ENCODE measurements around the gene ARSA.

The ARSA gene

DNA sequence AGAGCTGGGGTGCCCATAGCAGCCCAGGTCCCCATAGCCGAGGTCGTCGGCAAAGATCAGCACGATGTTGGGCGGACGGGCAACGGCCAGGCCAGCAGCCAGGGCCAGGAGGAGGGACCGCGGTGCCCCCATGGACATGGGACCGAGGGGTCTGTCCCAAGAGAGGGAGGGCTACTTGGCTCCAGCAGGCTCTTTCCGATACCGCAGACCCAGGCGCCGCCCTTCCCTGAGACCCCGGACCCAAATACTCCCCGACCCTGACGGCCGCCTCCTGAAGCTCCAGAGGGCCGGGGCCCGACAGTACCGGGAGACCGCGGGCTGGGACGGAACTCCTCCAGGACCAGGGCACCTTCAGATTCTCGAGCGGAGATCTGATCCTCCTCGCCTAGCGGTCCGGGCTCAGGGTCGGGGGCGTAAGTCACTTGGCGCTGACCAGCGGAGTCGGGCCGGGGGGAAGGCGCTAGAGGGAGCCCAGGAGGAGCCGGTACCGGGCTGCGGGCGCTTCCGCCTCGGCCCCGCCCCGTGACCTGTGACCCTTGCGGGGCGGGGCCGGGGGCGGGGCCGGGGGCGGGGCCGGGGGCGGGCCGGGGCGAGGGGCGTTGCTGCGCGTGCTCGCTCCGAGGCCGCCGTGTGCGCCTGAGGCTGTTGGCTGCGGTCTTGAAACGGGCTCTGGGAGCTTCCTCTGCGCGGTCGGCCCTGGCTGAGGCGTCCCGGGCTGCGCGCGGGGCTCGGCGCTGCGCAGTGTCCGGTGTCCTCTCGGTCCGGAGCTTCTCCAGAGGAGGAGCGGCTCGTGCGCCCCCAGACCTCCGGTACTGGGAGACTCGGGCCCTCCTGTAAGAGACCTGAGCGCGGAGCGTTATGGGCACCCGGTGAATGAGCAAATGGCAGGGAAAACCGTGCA is at the start of gene ARSA:
TSS of gene ARSA (minus strand) at position 511 of the 901 bp plus-strand sequence. CDS start at position 138, 373 bp downstream.
- peaks cover 5% of the 10 kb centered on the region for H3K4me1 ChIP-seq (ENCODE audit: control insufficient read depth, insufficient read depth, low read length)
- H3K36me3 ChIP-seq (ENCODE audit: control insufficient read depth, insufficient read depth, low read length), result no peaks in the 10 kb centered on the region
- H3K27me3 ChIP-seq (ENCODE audit: control insufficient read depth, insufficient read depth, low read length), result no peaks in the 10 kb centered on the region; the same call in 1 of the 2 replicates
- H3K4me3 ChIP-seq (ENCODE audit: low read length), result peak within 1 kb of the TSS; percentile 71; the same call in 1 of the 2 replicates
- no peaks in the 10 kb centered on the region for H3K9me3 ChIP-seq (ENCODE audit: control insufficient read depth, insufficient read depth, low read length)
- H3K27ac ChIP-seq (ENCODE audit: low read length), result no peak within 1 kb of the TSS
- DNase-seq (ENCODE audit: low read depth, low spot score), result no peak
- no CpG with 5 or more reads among the region's 88 CpGs for WGBS (ENCODE audit: insufficient coverage, insufficient read length)

DNA sequence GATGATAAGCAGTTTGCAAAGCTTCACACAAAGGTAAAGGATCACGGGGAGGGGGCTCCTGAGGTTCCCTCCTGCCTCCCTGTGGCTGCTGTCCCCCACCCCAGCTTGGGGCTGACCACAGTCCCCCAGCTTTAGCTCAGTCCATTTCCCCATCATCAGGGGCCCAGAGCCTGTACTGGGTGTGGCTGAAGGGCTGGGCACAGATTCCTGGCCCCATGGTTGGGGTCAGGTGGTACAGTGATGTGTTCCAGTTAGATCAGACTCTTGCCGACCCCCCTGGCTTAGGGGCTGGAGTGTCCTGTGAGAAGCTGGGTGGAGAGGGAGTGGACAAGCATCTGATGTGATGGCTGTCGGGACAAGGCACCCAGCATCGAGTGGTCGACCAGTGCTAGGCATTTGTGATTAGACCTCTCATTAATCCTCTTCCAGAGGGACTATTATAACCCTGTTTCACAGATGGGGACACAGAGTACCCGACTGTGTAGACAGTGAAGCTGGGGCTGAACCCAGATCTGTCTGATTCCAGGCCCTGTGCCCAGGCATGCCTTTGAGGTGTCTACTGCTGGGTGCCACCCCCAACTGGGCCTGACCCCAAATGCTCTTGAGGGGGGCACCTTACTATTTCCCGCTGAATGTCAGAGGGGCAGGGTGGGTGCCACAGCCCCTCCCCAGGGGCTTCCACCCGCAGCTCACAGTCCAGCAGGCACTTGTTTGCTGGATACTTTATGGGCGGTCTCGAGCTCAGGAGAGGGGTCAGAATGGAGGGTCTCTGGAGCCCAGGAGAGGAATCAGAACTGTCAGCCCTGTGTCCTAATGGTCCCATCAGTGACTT is 48.9 kb upstream of the ARSA start:
- no peak for DNase-seq (ENCODE audit: low read depth, low spot score)
- Histone ChIP-seq H3K27ac (ENCODE audit: low read length) (no peak overlapping the region), H3K4me1 (ENCODE audit: control insufficient read depth, insufficient read depth, low read length) (peaks cover 8% of the 10 kb centered on the region), H3K9me3 (ENCODE audit: control insufficient read depth, insufficient read depth, low read length) (no peaks in the 10 kb centered on the region), H3K27me3 (ENCODE audit: control insufficient read depth, insufficient read depth, low read length) (peaks cover 3% of the 10 kb centered on the region; the same call in 1 of the 2 replicates), H3K4me3 (ENCODE audit: low read length) (no peak overlapping the region), H3K36me3 (ENCODE audit: control insufficient read depth, insufficient read depth, low read length) (no peaks in the 10 kb centered on the region)
- no CpG with 5 or more reads among the region's 10 CpGs for WGBS (ENCODE audit: insufficient coverage, insufficient read length)

DNA sequence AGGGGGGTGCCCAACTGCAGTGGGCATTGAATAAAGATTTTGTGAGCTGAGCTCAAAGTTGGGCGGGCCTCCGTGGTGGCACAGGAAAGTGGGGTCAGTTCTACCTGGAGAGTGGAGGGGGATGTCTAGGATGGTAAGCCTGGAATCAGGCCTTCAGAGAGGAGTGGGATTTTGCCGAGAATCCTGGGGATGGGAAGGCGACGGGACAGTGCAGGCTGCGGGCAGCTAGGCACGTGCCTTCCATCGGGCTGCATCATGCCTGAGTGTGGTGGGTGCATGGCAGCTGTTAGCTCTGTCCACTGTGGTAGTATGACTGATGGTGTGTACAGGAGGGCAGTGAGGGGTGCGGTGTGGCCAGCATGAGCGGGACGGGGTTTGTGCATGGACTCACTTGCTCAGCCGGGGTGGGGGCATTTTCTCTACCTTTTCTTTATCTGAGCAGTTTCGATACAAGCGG is 48.3 kb upstream of the ARSA start:
- Histone ChIP-seq H3K36me3 (ENCODE audit: control insufficient read depth, insufficient read depth, low read length) (no peaks in the 10 kb centered on the region), H3K27me3 (ENCODE audit: control insufficient read depth, insufficient read depth, low read length) (peaks cover 3% of the 10 kb centered on the region; the same call in 1 of the 2 replicates), H3K4me1 (ENCODE audit: control insufficient read depth, insufficient read depth, low read length) (peaks cover 8% of the 10 kb centered on the region), H3K4me3 (ENCODE audit: low read length) (no peak overlapping the region), H3K9me3 (ENCODE audit: control insufficient read depth, insufficient read depth, low read length) (no peaks in the 10 kb centered on the region), H3K27ac (ENCODE audit: low read length) (no peak overlapping the region)
- WGBS (ENCODE audit: insufficient coverage, insufficient read length), result no CpG with 5 or more reads among the region's 14 CpGs
- DNase-seq (ENCODE audit: low read depth, low spot score), result no peak

DNA sequence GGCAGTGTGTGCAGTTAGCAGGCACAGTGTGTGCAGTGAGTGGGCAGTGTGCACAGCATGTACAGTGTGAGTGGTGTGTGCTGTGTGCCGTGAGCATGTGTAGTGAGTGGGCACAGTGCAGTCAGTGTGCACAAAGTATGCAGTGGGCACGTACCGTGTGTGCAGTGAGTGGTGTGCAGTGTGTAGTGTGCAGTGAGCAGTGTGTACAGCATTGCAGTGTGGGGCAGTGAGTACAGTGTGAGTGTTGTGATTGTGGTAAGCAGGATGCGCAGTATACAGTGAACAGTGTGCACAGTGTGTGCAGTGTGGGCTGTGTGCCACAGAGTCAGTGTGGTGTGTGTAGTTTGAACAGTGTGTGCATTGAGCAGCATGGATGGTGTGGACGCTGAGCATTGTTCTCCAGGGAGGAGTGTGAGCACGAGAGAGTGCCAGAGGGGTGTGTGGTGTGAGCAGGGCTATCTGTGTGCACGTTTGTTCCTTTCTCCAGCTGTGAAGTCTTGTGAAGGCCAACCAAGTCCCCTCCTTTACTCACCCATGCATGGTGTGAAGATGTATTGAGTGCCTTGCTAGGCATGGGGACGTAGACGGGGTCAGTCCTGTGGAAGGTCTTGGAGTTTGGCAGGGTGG is 47.7 kb upstream of the ARSA start:
- no peaks in the 10 kb centered on the region for H3K9me3 ChIP-seq (ENCODE audit: control insufficient read depth, insufficient read depth, low read length)
- no peak overlapping the region for H3K27ac ChIP-seq (ENCODE audit: low read length)
- peaks cover 8% of the 10 kb centered on the region for H3K4me1 ChIP-seq (ENCODE audit: control insufficient read depth, insufficient read depth, low read length)
- no peak for DNase-seq (ENCODE audit: low read depth, low spot score)
- WGBS (ENCODE audit: insufficient coverage, insufficient read length), result no CpG with 5 or more reads among the region's 9 CpGs
- no peaks in the 10 kb centered on the region for H3K36me3 ChIP-seq (ENCODE audit: control insufficient read depth, insufficient read depth, low read length)
- H3K4me3 ChIP-seq (ENCODE audit: low read length), result peak overlapping the region; percentile 65; the same call in 1 of the 2 replicates
- peaks cover 3% of the 10 kb centered on the region; the same call in 1 of the 2 replicates for H3K27me3 ChIP-seq (ENCODE audit: control insufficient read depth, insufficient read depth, low read length)

GRCh38 chr22:50674606-50675552 is 46.9 kb upstream of the ARSA start:
- H3K9me3 ChIP-seq (ENCODE audit: control insufficient read depth, insufficient read depth, low read length), result no peaks in the 10 kb centered on the region
- peak overlapping the region; percentile 65; the same call in 1 of the 2 replicates for H3K4me3 ChIP-seq (ENCODE audit: low read length)
- H3K27me3 ChIP-seq (ENCODE audit: control insufficient read depth, insufficient read depth, low read length), result peaks cover 3% of the 10 kb centered on the region; the same call in 1 of the 2 replicates
- H3K27ac ChIP-seq (ENCODE audit: low read length), result no peak overlapping the region
- DNase-seq (ENCODE audit: low read depth, low spot score), result no peak
- H3K4me1 ChIP-seq (ENCODE audit: control insufficient read depth, insufficient read depth, low read length), result peaks cover 8% of the 10 kb centered on the region
- WGBS (ENCODE audit: insufficient coverage, insufficient read length), result no CpG with 5 or more reads among the region's 105 CpGs
- no peaks in the 10 kb centered on the region for H3K36me3 ChIP-seq (ENCODE audit: control insufficient read depth, insufficient read depth, low read length)

GRCh38 chr22:50674130-50674500 is 46.2 kb upstream of the ARSA start:
- WGBS (ENCODE audit: insufficient coverage, insufficient read length), result no CpG with 5 or more reads among the region's 43 CpGs
- DNase-seq (ENCODE audit: low read depth, low spot score), result no peak
- Histone ChIP-seq H3K9me3 (ENCODE audit: control insufficient read depth, insufficient read depth, low read length) (no peaks in the 10 kb centered on the region), H3K27ac (ENCODE audit: low read length) (no peak overlapping the region), H3K36me3 (ENCODE audit: control insufficient read depth, insufficient read depth, low read length) (no peaks in the 10 kb centered on the region), H3K4me1 (ENCODE audit: control insufficient read depth, insufficient read depth, low read length) (peaks cover 8% of the 10 kb centered on the region), H3K27me3 (ENCODE audit: control insufficient read depth, insufficient read depth, low read length) (peaks cover 3% of the 10 kb centered on the region; the same call in 1 of the 2 replicates), H3K4me3 (ENCODE audit: low read length) (peak overlapping the region; percentile 48; the same call in 1 of the 2 replicates)

DNA sequence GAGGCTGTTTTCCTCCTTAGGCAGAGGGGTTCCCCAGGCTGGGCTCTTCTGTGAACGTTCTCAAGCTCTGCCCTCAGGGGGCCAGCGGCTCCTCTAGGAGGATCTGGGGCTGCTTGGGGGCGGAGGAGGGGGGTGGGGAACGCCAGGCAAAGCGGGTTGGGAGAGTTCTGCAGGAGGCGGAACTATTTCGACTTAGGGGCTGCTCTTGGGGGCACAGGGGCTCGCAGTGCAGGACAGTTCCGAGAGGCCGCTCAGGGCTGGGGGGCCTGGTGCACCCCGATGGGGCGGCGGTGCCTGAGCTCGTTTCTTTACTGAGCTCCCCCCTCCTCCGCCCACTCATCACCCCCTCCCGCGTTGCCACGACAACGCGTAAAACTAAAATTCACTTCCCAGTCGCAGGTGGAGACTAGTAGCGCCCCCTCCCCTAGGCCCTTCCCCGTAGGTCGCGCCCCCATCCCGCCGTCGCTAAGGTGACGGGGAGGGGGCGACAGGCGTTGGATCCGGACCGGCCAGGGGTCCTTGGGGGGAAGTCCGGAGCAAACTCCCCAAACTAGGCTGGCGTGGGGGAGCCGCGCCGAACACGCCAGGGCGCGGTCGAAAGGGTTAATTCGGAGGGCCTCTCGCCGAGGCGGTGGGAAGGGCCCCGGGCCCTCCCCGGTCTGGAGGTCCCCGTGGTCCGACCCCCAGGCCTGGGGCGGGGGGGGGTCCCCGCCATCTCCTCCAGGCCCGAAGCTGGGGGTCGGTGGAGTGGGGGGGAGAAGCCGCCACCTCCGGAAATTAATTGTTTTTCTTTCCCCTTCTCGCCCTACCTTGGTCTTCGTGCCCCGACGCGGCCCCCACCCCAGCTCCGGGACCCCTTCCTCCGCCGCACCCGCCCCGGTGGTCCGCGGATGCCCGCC is 45.5 kb upstream of the ARSA start:
- no peaks in the 10 kb centered on the region for H3K36me3 ChIP-seq (ENCODE audit: control insufficient read depth, insufficient read depth, low read length)
- peaks cover 8% of the 10 kb centered on the region for H3K4me1 ChIP-seq (ENCODE audit: control insufficient read depth, insufficient read depth, low read length)
- WGBS (ENCODE audit: insufficient coverage, insufficient read length), result no CpG with 5 or more reads among the region's 69 CpGs
- peaks cover 3% of the 10 kb centered on the region; the same call in 1 of the 2 replicates for H3K27me3 ChIP-seq (ENCODE audit: control insufficient read depth, insufficient read depth, low read length)
- H3K9me3 ChIP-seq (ENCODE audit: control insufficient read depth, insufficient read depth, low read length), result no peaks in the 10 kb centered on the region
- no peak for DNase-seq (ENCODE audit: low read depth, low spot score)
- H3K4me3 ChIP-seq (ENCODE audit: low read length), result peak overlapping the region; percentile 48; the same call in 1 of the 2 replicates
- no peak overlapping the region for H3K27ac ChIP-seq (ENCODE audit: low read length)

DNA sequence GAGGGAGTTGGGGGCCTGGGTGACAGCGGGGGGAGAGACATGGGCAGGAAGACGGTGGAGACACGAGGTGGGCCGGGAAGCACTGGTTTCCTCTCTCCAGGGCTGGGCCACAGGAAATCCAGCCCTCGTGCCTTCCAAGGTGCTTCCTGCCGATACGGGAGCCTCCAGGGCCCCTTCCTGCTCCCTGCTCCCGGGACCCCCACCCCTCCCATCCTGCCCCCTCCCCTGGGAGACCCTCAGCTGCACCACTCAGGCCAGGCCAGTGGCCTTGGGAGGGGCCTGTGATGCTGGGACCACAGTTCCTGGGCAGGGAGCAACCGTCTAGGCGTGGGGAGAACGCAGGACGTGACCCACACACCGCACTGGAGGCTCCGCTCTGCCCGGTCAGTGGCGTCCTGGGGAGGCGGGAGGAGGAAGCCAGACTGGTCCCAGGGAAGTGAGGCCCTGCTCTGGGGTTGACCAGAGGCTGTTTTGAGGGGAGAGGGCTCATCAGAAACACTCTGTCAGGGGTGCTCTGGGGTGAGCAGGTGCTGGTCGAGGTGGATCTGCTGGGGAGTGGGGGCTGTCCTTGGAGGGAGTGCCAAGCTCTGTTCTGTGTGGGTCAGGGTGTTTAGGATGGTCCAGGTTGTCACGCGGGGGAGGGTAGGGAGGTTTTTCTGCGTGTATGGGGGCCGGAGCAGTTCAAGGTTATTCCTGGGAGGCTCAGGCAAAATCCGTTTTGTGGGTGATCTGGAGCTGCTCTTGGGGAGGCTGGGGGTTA is 44.7 kb upstream of the ARSA start, which contains the start of gene SHANK3:
TSS of gene SHANK3 (plus strand) at position 353 of the 760 bp plus-strand sequence.
- H3K27me3 ChIP-seq (ENCODE audit: control insufficient read depth, insufficient read depth, low read length), result peaks cover 3% of the 10 kb centered on the region; the same call in 1 of the 2 replicates
- H3K9me3 ChIP-seq (ENCODE audit: control insufficient read depth, insufficient read depth, low read length), result no peaks in the 10 kb centered on the region
- no peaks in the 10 kb centered on the region for H3K36me3 ChIP-seq (ENCODE audit: control insufficient read depth, insufficient read depth, low read length)
- peaks cover 8% of the 10 kb centered on the region for H3K4me1 ChIP-seq (ENCODE audit: control insufficient read depth, insufficient read depth, low read length)
- no peak for DNase-seq (ENCODE audit: low read depth, low spot score)
- no CpG with 5 or more reads among the region's 23 CpGs for WGBS (ENCODE audit: insufficient coverage, insufficient read length)
- H3K4me3 ChIP-seq (ENCODE audit: low read length), result peak within 1 kb of the TSS; percentile 48; the same call in 1 of the 2 replicates
- H3K27ac ChIP-seq (ENCODE audit: low read length), result no peak within 1 kb of the TSS
